OCI-LY7 (cell line): Measurements from ENCODE around the gene VWA5B1. TPM values are rescaled to one million over a fixed set of nuclear protein-coding genes. Genes with fewer than 3 reads are reported as not detected.

Experiments used
- BruUV-seq: library from RNA; stranded (reverse); fragments of 400-500 nt; replicated peaks from 2 replicates; lab custom pipeline; 2021; lab: Mats Ljungman, UMichigan
- CTCF ChIA-PET: fragments of 300-600 bp; sonication (Branson Sonifier 250); formaldehyde crosslinking; loops from one replicate; lab custom pipeline; 2022; ENCODE audit warnings: antibody characterized with exemption; ENCODE audit not compliant: unreplicated experiment; lab: Charles Lee
- POLR2A ChIA-PET: fragments of 300-600 bp; sonication (Branson Sonifier 250); formaldehyde crosslinking; loops from one replicate; lab custom pipeline; 2022; ENCODE audit warnings: antibody characterized with exemption; lab: Charles Lee
- DNase-seq: peaks from one replicate; pipeline ENCODE4 v3.0.0-alpha.2; 2015; ENCODE audit warnings: low spot score
- H2AFZ ChIP-seq: fragments of 200-600 bp; sonication (generic), shearing (Covaris generic); 2 replicates; pipeline ENCODE4 v1.6.1; 2014; ENCODE audit warnings: mild to moderate bottlenecking, antibody characterized with exemption, low read length, moderate library complexity
- H3K27ac ChIP-seq: fragments of 200-600 bp; sonication (generic); 2 replicates; pipeline ENCODE4 v1.5.1; 2014; ENCODE audit warnings: mixed run types, low read depth, mild to moderate bottlenecking, moderate library complexity, low read length, inconsistent platforms; ENCODE audit not compliant: poor library complexity, severe bottlenecking
- H3K36me3 ChIP-seq: fragments of 200-600 bp; sonication (generic); 2 replicates; pipeline ENCODE4 v1.6.1; 2014; ENCODE audit warnings: mild to moderate bottlenecking, antibody characterized with exemption, low read length, moderate library complexity, mixed read lengths; ENCODE audit not compliant: insufficient read depth
- H3K4me1 ChIP-seq: fragments of 200-600 bp; sonication (generic); 2 replicates; pipeline ENCODE4 v1.5.1; 2014; ENCODE audit warnings: mild to moderate bottlenecking, low read length; ENCODE audit not compliant: insufficient read depth, poor library complexity, severe bottlenecking
- H3K4me2 ChIP-seq: fragments of 200-600 bp; sonication (generic); 2 replicates; pipeline ENCODE4 v1.6.1; 2014; ENCODE audit warnings: mild to moderate bottlenecking, low read length
- H3K4me3 ChIP-seq: fragments of 200-600 bp; sonication (generic); 2 replicates; pipeline ENCODE4 v1.5.1; 2014; ENCODE audit warnings: mild to moderate bottlenecking, low read depth, low read length; ENCODE audit not compliant: poor library complexity, severe bottlenecking
- H3K79me2 ChIP-seq: fragments of 200-600 bp; sonication (generic); 2 replicates; pipeline ENCODE4 v1.6.1; 2016; ENCODE audit warnings: low read depth, mild to moderate bottlenecking, low read length, moderate library complexity, mixed read lengths; ENCODE audit not compliant: insufficient read depth
- H3K9me2 ChIP-seq: fragments of 200-600 bp; sonication (generic); 2 replicates; pipeline ENCODE4 v1.6.1; 2016; ENCODE audit warnings: mild to moderate bottlenecking, low read length, mixed read lengths; ENCODE audit not compliant: insufficient read depth
- H3K9me3 ChIP-seq: fragments of 200-600 bp; sonication (generic); 2 replicates; pipeline ENCODE4 v1.6.1; 2014; ENCODE audit warnings: mild to moderate bottlenecking, mixed run types, low read length, mixed read lengths
- H4K20me1 ChIP-seq: fragments of 200-600 bp; sonication (generic); 2 replicates; pipeline ENCODE4 v1.6.1; 2014; ENCODE audit warnings: mild to moderate bottlenecking, antibody characterized with exemption, low read length, moderate library complexity, mixed read lengths; ENCODE audit not compliant: insufficient read depth
- EZH2phosphoT487 ChIP-seq: fragments of 200-600 bp; sonication (generic); IDR thresholded peaks from 2 replicates; pipeline ENCODE4 v1.6.1; 2018; ENCODE audit warnings: low read depth, borderline replicate concordance, mild to moderate bottlenecking, mixed run types, antibody characterized with exemption, low read length, moderate library complexity, mixed read lengths
- intact Hi-C: fragments of 100-400 bp; cut with micrococcal nuclease; formaldehyde crosslinking; loops from one replicate; pipeline ENCODE4 v1.10.0; 2022; ENCODE audit not compliant: unreplicated experiment
- total RNA-seq, 2 experiments: library from RNA; depleted of rRNA in 1 of 2; stranded (reverse); fragments of >200 nt in 1 of 2; shearing (Covaris generic) in 1 of 2; gene quantifications; 2 replicates each; pipeline ENCODE4 v1.2.3, GENCODE V29; 2014 to 2022
- TF ChIP-seq, protein P1 (sequence below): fragments of 200-600 bp; sonication (generic); conservative IDR thresholded peaks from 2 replicates; pipeline ENCODE4 v1.5.1; 2014; ENCODE audit warnings: mild to moderate bottlenecking, antibody characterized with exemption, low read length, moderate library complexity, mixed read lengths

Gene VWA5B1
- total RNA-seq, 2 experiments from 2014 or later, result 0.19 to 0.25 TPM

DNA sequence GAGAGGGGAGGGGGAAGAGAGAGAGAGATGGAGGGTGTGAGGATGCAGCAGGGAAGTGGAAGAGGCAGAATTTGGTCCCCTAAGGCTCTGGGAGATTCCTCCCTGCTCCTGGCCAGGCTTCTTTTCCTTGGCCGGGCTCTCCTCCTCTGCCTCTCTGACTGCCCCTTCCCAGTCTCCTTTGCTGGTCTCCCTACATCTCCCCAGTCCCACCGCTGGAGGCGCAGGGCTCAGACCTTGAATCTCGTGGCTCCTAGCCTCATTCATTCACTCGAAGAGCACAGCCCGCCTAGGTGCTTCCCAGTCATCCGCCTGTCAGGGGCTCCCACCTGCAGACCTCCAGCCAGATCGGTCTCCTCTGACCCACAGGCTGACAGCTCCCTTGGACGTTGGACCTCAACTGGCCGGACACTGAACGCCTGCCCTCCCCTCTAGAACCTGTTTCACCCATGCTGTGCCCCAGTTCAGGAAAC, 76.5 kb downstream of the VWA5B1 start:
- no peak for TF ChIP-seq EZH2phosphoT487
- TF ChIP-seq, protein P1, sequence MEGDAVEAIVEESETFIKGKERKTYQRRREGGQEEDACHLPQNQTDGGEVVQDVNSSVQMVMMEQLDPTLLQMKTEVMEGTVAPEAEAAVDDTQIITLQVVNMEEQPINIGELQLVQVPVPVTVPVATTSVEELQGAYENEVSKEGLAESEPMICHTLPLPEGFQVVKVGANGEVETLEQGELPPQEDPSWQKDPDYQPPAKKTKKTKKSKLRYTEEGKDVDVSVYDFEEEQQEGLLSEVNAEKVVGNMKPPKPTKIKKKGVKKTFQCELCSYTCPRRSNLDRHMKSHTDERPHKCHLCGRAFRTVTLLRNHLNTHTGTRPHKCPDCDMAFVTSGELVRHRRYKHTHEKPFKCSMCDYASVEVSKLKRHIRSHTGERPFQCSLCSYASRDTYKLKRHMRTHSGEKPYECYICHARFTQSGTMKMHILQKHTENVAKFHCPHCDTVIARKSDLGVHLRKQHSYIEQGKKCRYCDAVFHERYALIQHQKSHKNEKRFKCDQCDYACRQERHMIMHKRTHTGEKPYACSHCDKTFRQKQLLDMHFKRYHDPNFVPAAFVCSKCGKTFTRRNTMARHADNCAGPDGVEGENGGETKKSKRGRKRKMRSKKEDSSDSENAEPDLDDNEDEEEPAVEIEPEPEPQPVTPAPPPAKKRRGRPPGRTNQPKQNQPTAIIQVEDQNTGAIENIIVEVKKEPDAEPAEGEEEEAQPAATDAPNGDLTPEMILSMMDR, result peak; percentile 63
- DNase-seq, result peak; percentile 35
- no peak overlapping the region for H2AFZ ChIP-seq
- H3K36me3 ChIP-seq, result no peaks in the 10 kb centered on the region
- peaks cover 3% of the 10 kb centered on the region for H3K4me1 ChIP-seq
- no peaks in the 10 kb centered on the region for H3K9me2 ChIP-seq
- intact Hi-C loops, result no loop called here
- H3K4me2 ChIP-seq, result no peak overlapping the region
- no peaks in the 10 kb centered on the region for H3K9me3 ChIP-seq
- ChIA-PET POLR2A (no interaction called here), CTCF (no interaction called here)
- H3K79me2 ChIP-seq, result no peaks in the 10 kb centered on the region
- H3K27ac ChIP-seq, result no peak overlapping the region
- H3K4me3 ChIP-seq, result no peak overlapping the region
- H4K20me1 ChIP-seq, result no peaks in the 10 kb centered on the region
- BruUV-seq, result no TSS peak

DNA sequence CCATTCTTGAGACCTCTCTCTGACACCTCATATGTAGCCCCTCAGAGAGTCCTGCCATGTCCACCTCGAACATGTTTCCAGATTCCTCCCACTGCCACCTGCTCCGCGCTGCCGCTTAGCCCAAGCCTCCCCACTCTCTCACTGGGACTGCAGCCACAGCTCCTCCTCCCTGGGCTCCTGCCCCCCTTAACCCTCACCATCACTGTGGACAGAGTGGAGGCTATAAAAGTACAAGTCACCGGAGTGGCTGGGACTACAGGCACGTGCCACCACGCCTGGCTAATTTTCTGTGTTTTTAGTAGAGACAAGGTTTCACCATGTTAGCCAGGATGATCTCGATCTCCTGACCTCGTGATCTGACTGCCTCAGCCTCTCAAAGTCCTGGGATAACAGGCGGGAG, 77.0 kb downstream of the VWA5B1 start:
- H3K9me2 ChIP-seq, result no peaks in the 10 kb centered on the region
- no peaks in the 10 kb centered on the region for H4K20me1 ChIP-seq
- TF ChIP-seq, protein P1, result no peak
- TF ChIP-seq EZH2phosphoT487, result no peak
- H3K4me3 ChIP-seq, result no peak overlapping the region
- H3K27ac ChIP-seq, result no peak overlapping the region
- H3K79me2 ChIP-seq, result no peaks in the 10 kb centered on the region
- no peak overlapping the region for H3K4me2 ChIP-seq
- intact Hi-C loops, result no loop called here
- DNase-seq, result no peak
- ChIA-PET POLR2A (no interaction called here), CTCF (no interaction called here)
- H3K9me3 ChIP-seq, result no peaks in the 10 kb centered on the region
- no peak overlapping the region for H2AFZ ChIP-seq
- H3K4me1 ChIP-seq, result peaks cover 1% of the 10 kb centered on the region
- H3K36me3 ChIP-seq, result no peaks in the 10 kb centered on the region
- BruUV-seq, result no TSS peak

DNA sequence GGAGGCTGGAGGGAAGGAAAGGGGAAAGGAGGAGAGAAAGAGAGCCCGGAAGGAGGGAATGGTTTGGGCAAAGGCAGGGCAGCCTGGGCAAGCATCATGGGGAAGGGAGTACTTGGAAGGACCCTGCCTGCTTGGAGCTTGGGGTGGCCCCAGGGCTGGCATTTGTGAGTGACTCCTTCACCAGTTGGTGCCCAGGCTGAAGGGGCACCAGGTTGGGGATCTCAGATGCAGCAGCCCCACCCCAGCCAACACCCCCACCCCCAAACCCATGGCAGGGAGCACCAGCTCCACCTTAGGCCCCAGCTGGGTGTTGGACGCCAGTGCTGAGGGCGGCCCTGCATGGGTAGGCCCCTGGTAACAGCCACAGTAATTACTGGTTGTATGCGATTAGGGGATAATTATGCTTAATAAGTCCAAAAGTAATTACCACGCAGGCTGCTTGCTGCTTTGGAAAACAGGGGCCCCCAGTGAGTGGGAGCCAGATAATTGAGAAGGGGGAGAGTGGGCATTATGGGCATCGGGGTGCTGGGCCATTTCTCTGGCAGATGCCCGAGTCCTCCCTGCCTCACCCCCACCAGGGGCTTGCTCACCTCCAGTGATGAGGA, 78.3 kb downstream of the VWA5B1 start:
- no TSS peak for BruUV-seq
- POLR2A ChIA-PET, result interaction anchor here (0.6 to 0.7 kb wide), 2 partner anchors 16 to 44 kb away, joined by 3 read pairs; no protein-coding TSS in a partner anchor
- H3K27ac ChIP-seq, result no peak overlapping the region
- H3K79me2 ChIP-seq, result no peaks in the 10 kb centered on the region
- CTCF ChIA-PET, result no interaction called here
- H2AFZ ChIP-seq, result no peak overlapping the region
- H3K36me3 ChIP-seq, result no peaks in the 10 kb centered on the region
- no peaks in the 10 kb centered on the region for H3K9me3 ChIP-seq
- H3K9me2 ChIP-seq, result no peaks in the 10 kb centered on the region
- no peak for DNase-seq
- intact Hi-C loops, result no loop called here
- H3K4me3 ChIP-seq, result no peak overlapping the region
- H3K4me2 ChIP-seq, result no peak overlapping the region
- no peaks in the 10 kb centered on the region for H4K20me1 ChIP-seq
- TF ChIP-seq EZH2phosphoT487, result no peak
- TF ChIP-seq, protein P1, result no peak
- peaks cover 15% of the 10 kb centered on the region for H3K4me1 ChIP-seq
